Fibroblast of lung (primary cell): Measurements from ENCODE around the gene COL9A2. TPM values are rescaled to one million over a fixed set of nuclear protein-coding genes. Genes with fewer than 3 reads are reported as not detected.

ENCODE experiments used
- DNase-seq, 2 donors: peaks; one replicate each; pipeline versions ENCODE4 v3.0.0 to v3.0.0-alpha.2; 2010; ENCODE audit warnings: low read depth in 2 of 2
- H2AFZ ChIP-seq: 2 replicates; pipeline ENCODE4 v1.5.1; 2012; ENCODE audit warnings: low read length, control low read depth, inconsistent platforms
- H3K27ac ChIP-seq: 2 replicates; pipeline ENCODE4 v1.5.1; 2011; ENCODE audit warnings: low read length, control low read depth; ENCODE audit not compliant: insufficient read depth
- H3K27me3 ChIP-seq: 2 replicates; pipeline ENCODE4 v1.5.1; 2011; ENCODE audit warnings: mild to moderate bottlenecking, low read length; ENCODE audit not compliant: control insufficient read depth, insufficient read depth
- H3K36me3 ChIP-seq: 2 replicates; pipeline ENCODE4 v1.5.1; 2011; ENCODE audit warnings: low read length; ENCODE audit not compliant: control insufficient read depth, insufficient read depth
- H3K4me1 ChIP-seq: 2 replicates; pipeline ENCODE4 v1.5.1; 2011; ENCODE audit warnings: low read length; ENCODE audit not compliant: control insufficient read depth, insufficient read depth; ENCODE audit errors: extremely low read depth
- H3K4me2 ChIP-seq: 2 replicates; pipeline ENCODE4 v1.5.1; 2011; ENCODE audit warnings: low read length, control low read depth; ENCODE audit not compliant: insufficient read depth; ENCODE audit errors: extremely low read depth
- H3K4me3 ChIP-seq, 4 experiments: fragments of 200-600 bp in 1 of 4; sonication (generic) in 1 of 4; replicated peaks in 1 of 4; 2 replicates each; pipeline ENCODE4 v1.5.1; 2011 to 2016; ENCODE audit warnings: low read length in 4 of 4, low read depth in 3 of 4, mild to moderate bottlenecking in 3 of 4, control low read depth in 2 of 4, inconsistent platforms in 1 of 4, mixed read lengths in 1 of 4; ENCODE audit not compliant: insufficient read depth in 1 of 4; ENCODE audit errors: control extremely low read depth in 1 of 4
- H3K79me2 ChIP-seq: 2 replicates; pipeline ENCODE4 v1.5.1; 2012; ENCODE audit warnings: mild to moderate bottlenecking, low read length, inconsistent platforms; ENCODE audit not compliant: control insufficient read depth, insufficient read depth
- H3K9ac ChIP-seq: 2 replicates; pipeline ENCODE4 v1.5.1; 2011; ENCODE audit warnings: mild to moderate bottlenecking, low read length, control low read depth; ENCODE audit not compliant: insufficient read depth
- H3K9me3 ChIP-seq: 2 replicates; pipeline ENCODE4 v1.5.1; 2012; ENCODE audit warnings: low read depth, low read length; ENCODE audit not compliant: control insufficient read depth, insufficient read depth
- H4K20me1 ChIP-seq: 2 replicates; pipeline ENCODE4 v1.5.1; 2011; ENCODE audit warnings: low read length; ENCODE audit not compliant: control insufficient read depth, insufficient read depth; ENCODE audit errors: extremely low read depth
- CTCF ChIP-seq, 2 donors: IDR thresholded peaks in 1 of 2; conservative IDR thresholded peaks in 1 of 2; 1 replicate in 1 of 2; 2 replicates in 1 of 2; pipeline ENCODE4 v1.5.1; 2011 to 2012; ENCODE audit warnings: low read length in 2 of 2, control low read depth in 1 of 2, inconsistent platforms in 1 of 2, low read depth in 1 of 2, mild to moderate bottlenecking in 1 of 2
- EZH2 ChIP-seq: IDR thresholded peaks from 2 replicates; pipeline ENCODE4 v1.5.1; 2012; ENCODE audit warnings: low read length, control low read depth, mild to moderate bottlenecking; ENCODE audit errors: missing control alignments
- polyA plus RNA-seq, 2 donors: library from polyadenylated mRNA; depleted of rRNA in 1 of 2; stranded (reverse) in 1 of 2; unstranded in 1 of 2; fragments of >200 nt; gene quantifications; 2 replicates each; pipeline ENCODE4 v1.2.1, GENCODE V29; 2011 to 2012; ENCODE audit warnings: missing spikeins in 1 of 2
- total RNA-seq: library from RNA; depleted of rRNA; stranded (reverse); fragments of >200 nt; gene quantifications from 2 replicates; pipeline ENCODE4 v1.2.1, GENCODE V29; 2014

COL9A2 gene
- total and polyA plus RNA-seq, 2 donors (not counting 1 experiment from before 2014, with no cell fraction given) = 1.3 to 2.8 TPM

- Histone ChIP-seq H3K36me3 (no peaks in the 10 kb centered on the region), H2AFZ (no peak overlapping the region), H3K4me3 (no peak overlapping the region), H3K27ac (no peak overlapping the region), H4K20me1 (no peaks in the 10 kb centered on the region), H3K27me3 (no peaks in the 10 kb centered on the region), H3K79me2 (no peaks in the 10 kb centered on the region), H3K9me3 (no peaks in the 10 kb centered on the region), H3K9ac (no peak overlapping the region), H3K4me2 (no peak overlapping the region), H3K4me1 (peaks cover 3% of the 10 kb centered on the region)
- TF ChIP-seq CTCF (conservative IDR thresholded peaks at IDR 0.05 in 1 of 2, IDR thresholded peaks at IDR 0.05 in 1 of 2; ENCODE audit: low read depth in 1 of 2, low read length in 2 of 2) (no peak), EZH2 (no peak)
- no peak for DNase-seq
Measured at GRCh38 chr1:40339420-40340323, 22.6 kb upstream of the COL9A2 start.

DNA sequence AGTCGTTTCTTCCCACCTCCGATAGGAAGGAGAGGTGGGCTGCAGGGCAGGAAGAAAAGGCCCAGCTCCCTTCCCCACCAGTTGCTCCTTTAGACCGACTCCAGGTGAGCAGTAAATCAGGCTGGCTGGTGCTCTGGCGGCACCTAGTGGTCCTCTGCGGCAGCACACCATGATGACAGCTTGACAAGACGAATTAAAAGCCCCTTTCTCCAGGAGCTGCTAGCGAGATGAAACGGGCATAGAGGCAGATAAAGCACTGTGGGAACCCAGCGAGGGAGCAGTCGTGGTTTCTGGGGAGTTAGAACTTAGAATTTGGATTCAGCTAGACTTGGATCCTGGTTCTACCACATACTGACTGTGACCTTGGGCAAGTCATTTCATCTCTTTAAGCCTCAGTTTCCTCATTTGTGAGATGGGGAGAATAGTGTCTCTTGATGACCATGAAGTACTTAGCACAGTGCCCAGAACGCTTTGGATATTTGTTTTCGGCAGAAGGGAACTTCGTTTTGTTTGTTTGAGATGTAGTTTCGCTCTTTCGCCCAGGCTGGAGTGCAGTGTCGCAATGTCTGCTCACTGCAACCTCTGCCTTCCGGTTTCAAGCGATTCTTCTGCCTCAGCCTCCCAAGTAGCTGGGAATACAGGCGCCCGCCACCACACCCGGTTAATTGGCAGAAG is 21.8 kb upstream of the COL9A2 start:
- Histone ChIP-seq H3K79me2 (no peaks in the 10 kb centered on the region), H3K9me3 (no peaks in the 10 kb centered on the region), H3K27ac (no peak overlapping the region), H3K27me3 (no peaks in the 10 kb centered on the region), H2AFZ (peak overlapping the region; percentile 61), H3K4me2 (peak overlapping the region; percentile 77), H3K4me1 (peaks cover 3% of the 10 kb centered on the region), H3K4me3 (peak overlapping the region in 1 of 4 experiments; percentile 35), H3K36me3 (no peaks in the 10 kb centered on the region), H4K20me1 (no peaks in the 10 kb centered on the region), H3K9ac (no peak overlapping the region)
- TF ChIP-seq EZH2 = no peak
- TF ChIP-seq CTCF (conservative IDR thresholded peaks at IDR 0.05 in 1 of 2, IDR thresholded peaks at IDR 0.05 in 1 of 2; ENCODE audit: low read depth in 1 of 2, low read length in 2 of 2) = peak; percentile 95 to 100
- peak; percentile 61 to 77 for DNase-seq

DNA sequence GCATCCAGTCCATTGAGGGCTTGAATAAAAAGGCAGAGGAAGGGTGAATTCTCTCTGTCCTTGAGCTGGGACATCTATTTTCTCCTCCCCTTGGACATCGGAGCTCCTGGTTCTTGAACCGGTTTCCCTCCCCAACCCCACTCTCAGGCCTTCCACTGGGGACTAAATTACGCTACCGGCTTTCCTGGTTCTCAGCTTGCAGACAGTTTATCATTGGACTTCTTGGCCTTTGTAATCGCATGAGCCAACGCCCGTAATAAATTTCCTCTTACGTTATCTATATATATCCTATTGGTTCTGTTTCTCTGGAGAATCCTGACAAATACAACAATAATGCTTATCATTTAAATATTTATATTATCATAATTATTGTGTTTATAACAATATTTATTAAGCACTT is 20.4 kb upstream of the COL9A2 start:
- Histone ChIP-seq H4K20me1 (no peaks in the 10 kb centered on the region), H3K4me3 (no peak overlapping the region), H3K36me3 (no peaks in the 10 kb centered on the region), H3K79me2 (no peaks in the 10 kb centered on the region), H3K27ac (no peak overlapping the region), H2AFZ (no peak overlapping the region), H3K27me3 (no peaks in the 10 kb centered on the region), H3K4me2 (no peak overlapping the region), H3K9me3 (no peaks in the 10 kb centered on the region), H3K4me1 (peaks cover 3% of the 10 kb centered on the region), H3K9ac (no peak overlapping the region)
- no peak for TF ChIP-seq EZH2
- no peak for DNase-seq
